ENCODE results near the gene QDPR. TPM values are rescaled to one million over a fixed set of nuclear protein-coding genes. Genes with fewer than 3 reads are reported as not detected.
"Not testable (repeated sequence)": the region's sequence is repeated elsewhere in the genome, so short reads cannot be mapped to it uniquely, and the experiment has no call there.

Gene QDPR
- polyA plus RNA-seq, 2 donors = 5.5 to 16.0 TPM

GRCh38 chr4:17550549-17550948 lies 38.7 kb upstream of the QDPR start:
- Histone ChIP-seq H3K36me3 (ENCODE audit: control insufficient read depth in 2 of 2, insufficient read depth in 2 of 2, low read length in 1 of 2) (no peaks in the 10 kb centered on the region), H3K4me1 (ENCODE audit: control insufficient read depth in 2 of 2, insufficient read depth in 2 of 2, low read length in 1 of 2) (no peaks in the 10 kb centered on the region), H3K27me3 (ENCODE audit: control insufficient read depth in 1 of 2, insufficient read depth in 2 of 2, low read length in 2 of 2) (no peaks in the 10 kb centered on the region), H3K4me3 (ENCODE audit: low read depth in 1 of 2, low read length in 2 of 2) (no peak overlapping the region), H3K27ac (ENCODE audit: low read depth in 2 of 2, low read length in 1 of 2) (no peak overlapping the region), H3K9me3 (ENCODE audit: control insufficient read depth in 2 of 2, insufficient read depth in 1 of 2, low read depth in 1 of 2, low read length in 1 of 2) (no peaks in the 10 kb centered on the region)
- WGBS, 2 donors = 88 to 89% methylated on average over 3 of the region's 3 CpGs

- no peak overlapping the region for H3K27ac ChIP-seq (ENCODE audit: low read depth in 2 of 2, low read length in 1 of 2)
- H3K4me3 ChIP-seq (ENCODE audit: low read depth in 1 of 2, low read length in 2 of 2) = no peak overlapping the region
- H3K36me3 ChIP-seq (ENCODE audit: control insufficient read depth in 2 of 2, insufficient read depth in 2 of 2, low read length in 1 of 2) = no peaks in the 10 kb centered on the region
- 78 to 82% methylated on average over 12 of the region's 12 CpGs for WGBS, 2 donors
- no peaks in the 10 kb centered on the region for H3K27me3 ChIP-seq (ENCODE audit: control insufficient read depth in 1 of 2, insufficient read depth in 2 of 2, low read length in 2 of 2)
- H3K9me3 ChIP-seq (ENCODE audit: control insufficient read depth in 2 of 2, insufficient read depth in 1 of 2, low read depth in 1 of 2, low read length in 1 of 2) = no peaks in the 10 kb centered on the region
- no peaks in the 10 kb centered on the region for H3K4me1 ChIP-seq (ENCODE audit: control insufficient read depth in 2 of 2, insufficient read depth in 2 of 2, low read length in 1 of 2)
Observed at GRCh38 chr4:17546678-17547077, 34.8 kb upstream of the QDPR start.

- H3K27ac ChIP-seq (ENCODE audit: low read depth in 2 of 2, low read length in 1 of 2) = no peak overlapping the region
- 83 to 88% methylated on average over 10 of the region's 10 CpGs for WGBS, 2 donors
- no peaks in the 10 kb centered on the region for H3K9me3 ChIP-seq (ENCODE audit: control insufficient read depth in 2 of 2, insufficient read depth in 1 of 2, low read depth in 1 of 2, low read length in 1 of 2)
- no peaks in the 10 kb centered on the region for H3K36me3 ChIP-seq (ENCODE audit: control insufficient read depth in 2 of 2, insufficient read depth in 2 of 2, low read length in 1 of 2)
- H3K27me3 ChIP-seq (ENCODE audit: control insufficient read depth in 1 of 2, insufficient read depth in 2 of 2, low read length in 2 of 2) = no peaks in the 10 kb centered on the region
- no peak overlapping the region for H3K4me3 ChIP-seq (ENCODE audit: low read depth in 1 of 2, low read length in 2 of 2)
- no peaks in the 10 kb centered on the region for H3K4me1 ChIP-seq (ENCODE audit: control insufficient read depth in 2 of 2, insufficient read depth in 2 of 2, low read length in 1 of 2)
Observed at GRCh38 chr4:17546222-17546621, 34.3 kb upstream of the QDPR start.

GRCh38 chr4:17545374-17546140 lies 33.7 kb upstream of the QDPR start:
- no peaks in the 10 kb centered on the region for H3K27me3 ChIP-seq (ENCODE audit: control insufficient read depth in 1 of 2, insufficient read depth in 2 of 2, low read length in 2 of 2)
- no peaks in the 10 kb centered on the region for H3K36me3 ChIP-seq (ENCODE audit: control insufficient read depth in 2 of 2, insufficient read depth in 2 of 2, low read length in 1 of 2)
- H3K4me1 ChIP-seq (ENCODE audit: control insufficient read depth in 2 of 2, insufficient read depth in 2 of 2, low read length in 1 of 2) = no peaks in the 10 kb centered on the region
- H3K9me3 ChIP-seq (ENCODE audit: control insufficient read depth in 2 of 2, insufficient read depth in 1 of 2, low read depth in 1 of 2, low read length in 1 of 2) = no peaks in the 10 kb centered on the region
- 73 to 74% methylated on average over 11 of the region's 11 CpGs for WGBS, 2 donors
- H3K4me3 ChIP-seq (ENCODE audit: low read depth in 1 of 2, low read length in 2 of 2) = no peak overlapping the region
- H3K27ac ChIP-seq (ENCODE audit: low read depth in 2 of 2, low read length in 1 of 2) = no peak overlapping the region

- no peak overlapping the region for H3K27ac ChIP-seq (ENCODE audit: low read depth in 2 of 2, low read length in 1 of 2)
- no peaks in the 10 kb centered on the region for H3K27me3 ChIP-seq (ENCODE audit: control insufficient read depth in 1 of 2, insufficient read depth in 2 of 2, low read length in 2 of 2)
- 46 to 57% methylated on average over 3 of the region's 3 CpGs for WGBS, 2 donors
- no peaks in the 10 kb centered on the region for H3K9me3 ChIP-seq (ENCODE audit: control insufficient read depth in 2 of 2, insufficient read depth in 1 of 2, low read depth in 1 of 2, low read length in 1 of 2)
- H3K4me1 ChIP-seq (ENCODE audit: control insufficient read depth in 2 of 2, insufficient read depth in 2 of 2, low read length in 1 of 2) = no peaks in the 10 kb centered on the region
- no peak overlapping the region for H3K4me3 ChIP-seq (ENCODE audit: low read depth in 1 of 2, low read length in 2 of 2)
- H3K36me3 ChIP-seq (ENCODE audit: control insufficient read depth in 2 of 2, insufficient read depth in 2 of 2, low read length in 1 of 2) = no peaks in the 10 kb centered on the region
Observed at GRCh38 chr4:17544831-17545234, 32.9 kb upstream of the QDPR start.

GRCh38 chr4:17544205-17544604 lies 32.3 kb upstream of the QDPR start:
- no peak overlapping the region for H3K27ac ChIP-seq (ENCODE audit: low read depth in 2 of 2, low read length in 1 of 2)
- H3K4me3 ChIP-seq (ENCODE audit: low read depth in 1 of 2, low read length in 2 of 2) = no peak overlapping the region
- no peaks in the 10 kb centered on the region for H3K36me3 ChIP-seq (ENCODE audit: control insufficient read depth in 2 of 2, insufficient read depth in 2 of 2, low read length in 1 of 2)
- H3K4me1 ChIP-seq (ENCODE audit: control insufficient read depth in 2 of 2, insufficient read depth in 2 of 2, low read length in 1 of 2) = no peaks in the 10 kb centered on the region
- H3K27me3 ChIP-seq (ENCODE audit: control insufficient read depth in 1 of 2, insufficient read depth in 2 of 2, low read length in 2 of 2) = no peaks in the 10 kb centered on the region
- WGBS, 2 donors = 25 to 26% methylated on average over 6 of the region's 6 CpGs
- no peaks in the 10 kb centered on the region for H3K9me3 ChIP-seq (ENCODE audit: control insufficient read depth in 2 of 2, insufficient read depth in 1 of 2, low read depth in 1 of 2, low read length in 1 of 2)

- not testable (repeated sequence) for H3K36me3 ChIP-seq (ENCODE audit: control insufficient read depth in 2 of 2, insufficient read depth in 2 of 2, low read length in 1 of 2); H3K9me3 ChIP-seq (ENCODE audit: control insufficient read depth in 2 of 2, insufficient read depth in 1 of 2, low read depth in 1 of 2, low read length in 1 of 2); H3K4me3 ChIP-seq (ENCODE audit: low read depth in 1 of 2, low read length in 2 of 2); H3K27me3 ChIP-seq (ENCODE audit: control insufficient read depth in 1 of 2, insufficient read depth in 2 of 2, low read length in 2 of 2); H3K27ac ChIP-seq (ENCODE audit: low read depth in 2 of 2, low read length in 1 of 2); H3K4me1 ChIP-seq (ENCODE audit: control insufficient read depth in 2 of 2, insufficient read depth in 2 of 2, low read length in 1 of 2)
- 88 to 90% methylated on average over 6 of the region's 6 CpGs for WGBS, 2 donors
Observed at GRCh38 chr4:17537060-17537459, 25.2 kb upstream of the QDPR start.

GRCh38 chr4:17535906-17536305 lies 24.0 kb upstream of the QDPR start:
- no peaks in the 10 kb centered on the region for H3K36me3 ChIP-seq (ENCODE audit: control insufficient read depth in 2 of 2, insufficient read depth in 2 of 2, low read length in 1 of 2)
- H3K27ac ChIP-seq (ENCODE audit: low read depth in 2 of 2, low read length in 1 of 2) = no peak overlapping the region
- no peaks in the 10 kb centered on the region for H3K4me1 ChIP-seq (ENCODE audit: control insufficient read depth in 2 of 2, insufficient read depth in 2 of 2, low read length in 1 of 2)
- no peak overlapping the region for H3K4me3 ChIP-seq (ENCODE audit: low read depth in 1 of 2, low read length in 2 of 2)
- WGBS, 2 donors = 74 to 77% methylated on average over 3 of the region's 3 CpGs
- H3K9me3 ChIP-seq (ENCODE audit: control insufficient read depth in 2 of 2, insufficient read depth in 1 of 2, low read depth in 1 of 2, low read length in 1 of 2) = no peaks in the 10 kb centered on the region
- no peaks in the 10 kb centered on the region for H3K27me3 ChIP-seq (ENCODE audit: control insufficient read depth in 1 of 2, insufficient read depth in 2 of 2, low read length in 2 of 2)

- no peaks in the 10 kb centered on the region for H3K9me3 ChIP-seq (ENCODE audit: control insufficient read depth in 2 of 2, insufficient read depth in 1 of 2, low read depth in 1 of 2, low read length in 1 of 2)
- no peaks in the 10 kb centered on the region for H3K27me3 ChIP-seq (ENCODE audit: control insufficient read depth in 1 of 2, insufficient read depth in 2 of 2, low read length in 2 of 2)
- H3K4me3 ChIP-seq (ENCODE audit: low read depth in 1 of 2, low read length in 2 of 2) = no peak overlapping the region
- 64 to 69% methylated on average over 4 of the region's 4 CpGs for WGBS, 2 donors
- no peak overlapping the region for H3K27ac ChIP-seq (ENCODE audit: low read depth in 2 of 2, low read length in 1 of 2)
- H3K36me3 ChIP-seq (ENCODE audit: control insufficient read depth in 2 of 2, insufficient read depth in 2 of 2, low read length in 1 of 2) = no peaks in the 10 kb centered on the region
- no peaks in the 10 kb centered on the region for H3K4me1 ChIP-seq (ENCODE audit: control insufficient read depth in 2 of 2, insufficient read depth in 2 of 2, low read length in 1 of 2)
Observed at GRCh38 chr4:17535242-17535641, 23.4 kb upstream of the QDPR start.

GRCh38 chr4:17534705-17535104 lies 22.8 kb upstream of the QDPR start:
- 97 to 98% methylated on average over 4 of the region's 4 CpGs for WGBS, 2 donors
- Histone ChIP-seq H3K9me3 (ENCODE audit: control insufficient read depth in 2 of 2, insufficient read depth in 1 of 2, low read depth in 1 of 2, low read length in 1 of 2) (no peaks in the 10 kb centered on the region), H3K36me3 (ENCODE audit: control insufficient read depth in 2 of 2, insufficient read depth in 2 of 2, low read length in 1 of 2) (no peaks in the 10 kb centered on the region), H3K27me3 (ENCODE audit: control insufficient read depth in 1 of 2, insufficient read depth in 2 of 2, low read length in 2 of 2) (no peaks in the 10 kb centered on the region), H3K27ac (ENCODE audit: low read depth in 2 of 2, low read length in 1 of 2) (no peak overlapping the region), H3K4me3 (ENCODE audit: low read depth in 1 of 2, low read length in 2 of 2) (no peak overlapping the region), H3K4me1 (ENCODE audit: control insufficient read depth in 2 of 2, insufficient read depth in 2 of 2, low read length in 1 of 2) (no peaks in the 10 kb centered on the region)

Data from esophagus (tissue), 2 donors.